GM18867 (cell line): Measurements from ENCODE around the gene EPHB1.
"Not testable (repeated sequence)": the region's sequence is repeated elsewhere in the genome, so short reads cannot be mapped to it uniquely, and the experiment has no call there.

Experiments
- ATAC-seq: cut with Tn5 transposase; IDR thresholded peaks from one replicate; pipeline ENCODE4 v1.9.1; 2021; ENCODE audit warnings: mild to moderate bottlenecking, moderate library complexity; ENCODE audit not compliant: unreplicated experiment

EPHB1 gene

DNA sequence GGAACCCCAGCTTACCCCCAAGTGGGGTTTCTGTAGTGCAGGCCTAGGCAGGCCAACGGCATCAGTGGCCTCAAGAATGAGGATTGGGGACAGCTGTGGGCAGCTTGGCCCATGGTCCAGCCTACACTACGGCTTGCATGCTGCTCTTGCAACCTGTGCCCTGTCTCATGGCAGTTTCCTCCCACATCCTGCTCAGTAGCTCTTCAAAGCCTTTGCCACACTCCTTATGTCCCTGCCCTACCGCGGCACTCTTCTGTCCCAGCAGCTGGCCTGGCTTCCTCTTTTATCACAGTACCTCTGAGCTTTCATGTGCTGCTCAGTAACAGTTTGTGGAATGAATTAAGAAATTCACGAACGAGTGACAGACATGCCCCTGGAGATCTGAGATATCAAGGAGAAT lies 431.0 kb downstream of the EPHB1 start:
- ATAC-seq = peak; percentile 66

DNA sequence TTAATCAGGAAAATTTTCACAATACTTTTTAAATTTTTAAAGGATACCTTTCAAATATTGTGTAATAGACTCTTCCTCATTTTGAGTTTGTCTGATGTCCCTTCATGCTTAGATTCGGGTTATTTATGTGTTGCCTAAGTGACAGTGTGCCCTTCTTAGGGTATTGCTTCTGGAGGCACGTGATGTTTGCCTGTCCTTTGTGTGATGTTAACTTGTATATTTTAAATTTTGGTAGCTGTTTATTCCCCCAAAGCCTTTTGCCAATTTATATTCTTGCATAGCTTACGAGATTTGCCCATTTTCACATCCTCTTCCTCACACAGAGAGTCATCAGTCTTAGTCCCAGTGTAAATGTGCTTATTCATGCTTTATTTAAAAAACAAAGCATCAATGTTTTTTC lies 433.1 kb downstream of the EPHB1 start:
- no peak for ATAC-seq

DNA sequence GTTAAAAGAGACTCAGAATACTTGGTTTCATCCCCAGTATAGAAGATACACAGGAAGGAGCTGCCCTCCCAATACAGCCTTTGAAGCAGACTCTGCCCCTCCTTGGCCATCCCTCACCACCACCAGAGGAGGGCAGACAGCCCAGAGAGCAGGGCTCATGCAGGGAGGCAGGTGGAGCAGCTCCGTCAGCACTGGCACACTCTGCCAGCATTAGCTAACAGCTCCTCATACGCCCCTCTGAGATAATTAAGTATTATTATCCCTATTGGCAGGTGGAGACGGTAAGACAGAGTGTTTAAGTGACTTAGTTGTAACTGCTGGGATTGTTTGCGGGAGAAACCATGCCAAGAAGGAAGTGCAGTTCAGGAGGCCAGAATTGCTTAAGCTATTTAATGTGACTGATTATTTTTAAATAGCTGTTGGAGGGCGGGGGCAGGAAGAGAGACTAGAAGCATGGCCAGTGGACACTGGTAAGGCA lies 434.0 kb downstream of the EPHB1 start:
- no peak for ATAC-seq

DNA sequence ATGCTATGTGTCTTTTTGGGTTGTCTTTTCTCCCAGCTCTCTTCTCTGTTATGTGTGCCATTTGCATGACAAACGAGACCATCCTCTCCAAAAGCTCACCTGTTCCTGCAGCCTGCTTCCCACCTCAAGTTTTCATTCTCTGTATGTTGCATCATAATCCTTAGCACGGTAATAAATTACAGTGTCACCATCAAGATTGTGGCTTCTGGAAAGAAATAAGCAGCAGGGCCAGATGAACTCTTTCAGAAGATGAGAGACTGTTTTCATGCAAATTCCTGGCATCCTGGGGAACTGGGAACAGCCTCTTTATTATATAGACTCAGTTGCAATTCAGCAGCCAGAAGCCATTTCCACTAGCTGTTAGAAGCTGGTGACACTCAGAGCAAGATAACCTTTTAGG lies 436.7 kb downstream of the EPHB1 start:
- ATAC-seq = no peak

DNA sequence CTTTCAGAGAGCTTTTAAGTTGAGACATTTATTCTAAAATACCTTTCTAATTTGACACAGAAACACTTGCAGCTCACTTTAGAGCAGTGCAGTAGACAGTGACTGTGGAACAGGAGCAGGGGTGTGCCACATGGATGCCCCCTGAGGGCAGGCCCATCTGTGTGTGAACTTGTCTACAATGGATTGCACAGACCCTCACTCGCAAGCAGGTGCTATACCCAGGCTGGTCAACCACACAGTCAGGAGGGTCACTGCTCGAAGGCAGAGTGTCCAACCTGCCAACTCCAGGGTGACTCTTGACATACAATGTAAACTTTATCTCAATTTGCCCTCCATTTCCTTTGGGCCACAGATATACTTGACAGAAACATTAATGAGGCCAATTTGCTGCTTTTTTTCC lies 437.2 kb downstream of the EPHB1 start:
- no peak for ATAC-seq

DNA sequence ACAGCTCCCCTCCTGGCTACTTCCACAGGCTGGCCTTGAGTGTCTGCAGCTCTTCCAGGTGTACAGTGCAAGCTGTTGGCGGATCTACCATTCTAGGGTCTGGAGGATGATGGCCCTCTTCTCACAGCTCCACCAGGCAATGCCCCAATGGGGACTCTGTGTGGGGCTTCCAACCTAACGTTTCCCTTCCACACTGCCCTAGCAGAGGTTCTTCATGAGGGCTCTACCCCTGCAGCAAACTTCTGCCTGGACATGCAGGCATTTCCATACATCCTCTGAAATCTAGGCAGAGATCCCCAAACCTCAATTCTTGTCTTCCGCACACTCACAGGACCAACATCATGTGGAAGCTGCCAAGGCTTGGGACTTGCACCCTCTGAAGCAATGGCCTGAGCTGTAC lies 438.4 kb downstream of the EPHB1 start:
- not testable (repeated sequence) for ATAC-seq

DNA sequence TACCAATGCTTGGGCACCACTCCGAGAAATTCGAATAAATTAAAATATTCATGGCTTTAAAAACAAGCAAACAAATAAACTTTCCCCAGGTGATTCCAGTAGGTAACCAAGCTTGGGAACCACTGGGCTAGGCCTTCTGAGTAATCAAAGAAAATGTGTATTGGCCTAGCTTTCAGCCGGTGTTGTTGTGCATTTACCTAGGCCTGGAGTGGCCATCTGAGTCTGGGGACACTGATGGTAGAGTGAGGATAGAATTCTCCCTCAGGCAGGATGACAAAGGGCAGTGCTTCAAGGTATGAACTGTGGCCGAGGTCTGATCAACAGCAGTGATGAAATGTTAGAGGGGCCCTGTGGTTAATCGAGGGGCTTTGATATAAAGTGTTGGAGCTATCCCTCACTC lies 440.5 kb downstream of the EPHB1 start:
- ATAC-seq = no peak

DNA sequence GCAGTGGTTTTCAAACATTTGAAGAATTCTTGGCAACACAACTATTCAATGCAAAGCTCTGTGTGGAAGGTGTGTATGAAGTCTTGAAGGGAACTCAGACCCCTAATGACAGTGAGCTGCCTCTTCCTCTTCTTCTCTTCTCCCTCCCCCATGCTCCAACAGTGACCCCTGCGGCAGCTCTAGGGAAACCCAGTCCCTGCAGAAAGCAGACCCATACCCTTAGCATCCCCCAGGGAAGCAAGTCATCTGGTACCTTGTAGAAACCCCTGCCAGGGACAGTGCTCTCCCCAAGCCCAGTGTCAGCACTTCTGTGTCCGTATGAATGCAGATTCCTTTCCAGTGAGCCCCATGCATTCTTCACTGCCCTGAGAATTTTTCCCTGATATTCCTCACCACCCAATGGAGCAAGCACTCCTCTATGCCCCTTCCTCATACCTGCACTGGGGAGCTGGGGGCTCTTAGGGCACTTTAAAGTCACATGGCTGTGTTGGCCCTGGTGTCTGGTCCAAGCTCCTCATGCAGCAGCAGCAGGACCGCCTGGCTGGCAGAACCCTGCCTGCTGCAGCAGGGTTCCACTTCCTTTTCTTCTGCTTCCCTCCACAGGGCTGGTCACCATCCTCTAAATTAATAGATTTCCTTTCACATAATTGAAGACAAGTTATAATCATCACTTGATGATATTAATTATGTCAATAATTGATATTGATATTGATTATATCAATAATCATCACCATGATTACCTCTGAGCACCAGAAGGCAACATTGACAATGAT lies 442.5 kb downstream of the EPHB1 start:
- ATAC-seq = no peak

DNA sequence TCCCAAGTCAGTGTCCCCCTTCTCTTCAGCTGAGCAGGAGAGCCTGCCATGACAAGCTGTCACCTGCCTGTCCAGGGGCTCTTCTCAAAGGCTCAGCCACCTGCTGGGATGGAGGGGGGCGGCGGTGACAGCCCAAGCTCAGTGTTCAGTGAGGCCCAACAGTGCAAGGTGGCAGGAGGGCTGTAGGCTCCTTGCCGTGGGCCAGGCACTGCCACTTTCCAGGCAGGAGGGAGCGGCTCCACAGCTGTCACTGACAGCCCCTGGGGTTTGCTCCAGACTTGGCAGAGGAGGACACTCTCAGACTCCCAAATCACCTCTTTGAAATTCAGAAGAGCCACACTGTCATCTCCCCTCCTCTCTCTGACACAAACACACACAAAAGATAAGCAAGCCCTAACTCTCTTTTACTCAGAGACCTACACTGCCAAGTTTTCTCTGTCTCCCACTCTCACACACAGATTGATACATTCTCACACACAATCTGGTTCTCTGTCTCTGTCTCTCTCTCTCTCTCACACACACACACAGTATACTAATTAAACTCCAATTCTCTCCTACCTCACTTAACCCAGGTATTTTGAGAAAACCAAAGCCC lies 443.3 kb downstream of the EPHB1 start:
- ATAC-seq = no peak

DNA sequence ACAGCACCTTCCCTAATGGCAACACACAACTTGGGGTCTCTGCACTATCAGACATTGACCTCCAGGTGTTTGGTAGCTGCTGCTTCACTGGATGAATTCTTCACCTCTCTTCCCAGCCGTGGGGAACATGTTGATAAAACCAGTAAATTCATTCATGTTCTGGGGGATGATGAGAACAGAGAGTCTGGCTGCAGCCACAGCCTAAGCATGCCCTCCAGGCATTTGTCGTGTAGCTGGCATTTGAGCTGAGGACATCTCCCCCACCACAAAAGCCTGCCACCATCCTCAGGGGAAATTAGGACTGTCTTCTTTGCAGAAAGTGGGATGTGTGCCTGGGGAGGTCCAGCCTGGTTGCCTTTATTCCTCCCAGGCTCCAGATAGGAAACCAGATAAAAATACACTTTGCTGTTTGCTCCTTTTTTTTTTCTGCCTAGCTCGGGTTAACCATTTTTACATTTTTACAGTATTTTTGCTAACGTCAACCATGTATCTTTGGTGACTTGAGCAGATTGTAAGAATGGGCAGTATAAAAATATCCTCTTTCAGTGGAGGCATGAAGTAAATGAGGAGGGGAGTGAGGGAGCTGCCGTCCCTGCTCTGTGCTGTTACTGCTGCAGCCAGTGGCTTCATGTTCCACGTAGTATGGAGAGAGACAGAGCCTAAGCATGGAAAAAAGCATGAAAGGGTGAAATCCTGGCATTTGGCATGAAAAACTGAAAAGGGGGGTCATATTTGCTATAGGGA lies 444.0 kb downstream of the EPHB1 start:
- ATAC-seq = no peak

DNA sequence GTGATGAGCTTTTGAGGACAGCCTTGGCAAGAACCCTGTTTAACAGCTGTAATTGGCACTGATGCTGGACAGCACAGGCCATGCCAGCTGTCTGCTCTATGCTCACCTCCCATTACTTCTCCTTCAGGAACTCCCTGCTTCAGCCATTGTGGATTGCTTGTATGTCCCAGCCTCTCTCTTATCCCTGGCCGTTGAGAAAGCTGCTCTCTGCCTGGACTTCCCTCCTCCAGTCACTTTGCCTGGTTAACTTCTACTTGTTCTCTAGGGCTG lies 444.5 kb downstream of the EPHB1 start:
- ATAC-seq = no peak

DNA sequence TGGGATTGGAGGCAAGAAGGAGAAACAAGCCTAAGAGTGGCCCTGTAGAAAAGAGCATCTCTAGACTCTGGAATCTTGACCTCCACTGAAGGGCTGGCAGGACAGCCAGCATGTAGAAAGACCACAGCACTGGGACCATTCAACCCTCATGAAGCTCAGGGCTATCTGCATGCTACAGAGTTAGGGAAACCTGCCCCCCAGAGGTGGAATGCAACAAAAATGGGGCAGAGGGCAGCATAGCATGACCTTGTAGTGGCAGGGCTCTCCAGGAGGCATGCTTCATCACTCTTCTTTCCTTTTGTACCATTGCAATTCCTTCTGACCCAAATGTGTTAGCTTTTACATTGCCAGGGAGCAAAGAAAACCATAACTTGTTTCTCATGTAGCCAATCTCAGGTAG lies 445.4 kb downstream of the EPHB1 start:
- ATAC-seq = peak; percentile 63

DNA sequence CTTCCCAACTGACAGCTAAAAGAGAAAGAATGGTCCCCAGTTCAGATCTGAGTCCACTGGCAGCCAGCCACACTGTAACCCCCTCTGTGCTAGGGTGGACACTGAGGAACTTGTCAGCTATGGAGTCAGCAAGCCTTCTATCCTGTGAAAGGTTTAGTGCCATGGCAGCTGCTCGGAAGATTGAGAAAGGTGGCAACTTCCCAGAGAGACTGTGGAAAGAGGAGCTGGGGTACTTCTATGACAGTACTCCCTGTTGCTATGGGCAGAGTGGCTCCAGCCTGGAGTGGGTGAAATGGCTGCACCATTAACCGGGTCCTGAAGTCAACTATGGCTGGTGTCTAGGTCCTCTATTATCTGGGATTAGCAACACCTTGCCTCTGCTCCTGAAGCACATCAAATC lies 447.2 kb downstream of the EPHB1 start:
- no peak for ATAC-seq

DNA sequence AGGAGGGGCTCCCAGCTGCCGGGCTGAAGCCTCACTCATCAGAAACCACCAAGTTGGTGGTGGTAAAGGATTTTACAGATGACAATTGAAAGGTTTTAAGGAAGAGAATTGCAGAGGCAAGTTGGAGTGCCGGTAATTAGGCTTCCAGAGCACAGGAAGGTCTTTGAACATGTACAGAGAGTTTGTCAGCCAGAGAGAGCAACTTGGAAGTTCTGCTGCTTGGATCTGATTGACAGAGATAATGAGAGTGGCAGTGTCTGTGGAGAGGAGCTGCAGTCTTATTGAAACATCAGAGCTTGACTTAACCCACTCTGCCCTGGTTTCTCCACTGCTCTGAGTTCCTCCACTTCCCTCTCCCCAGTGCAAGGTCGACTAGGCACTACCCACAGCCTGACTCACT lies 448.6 kb downstream of the EPHB1 start:
- no peak for ATAC-seq

DNA sequence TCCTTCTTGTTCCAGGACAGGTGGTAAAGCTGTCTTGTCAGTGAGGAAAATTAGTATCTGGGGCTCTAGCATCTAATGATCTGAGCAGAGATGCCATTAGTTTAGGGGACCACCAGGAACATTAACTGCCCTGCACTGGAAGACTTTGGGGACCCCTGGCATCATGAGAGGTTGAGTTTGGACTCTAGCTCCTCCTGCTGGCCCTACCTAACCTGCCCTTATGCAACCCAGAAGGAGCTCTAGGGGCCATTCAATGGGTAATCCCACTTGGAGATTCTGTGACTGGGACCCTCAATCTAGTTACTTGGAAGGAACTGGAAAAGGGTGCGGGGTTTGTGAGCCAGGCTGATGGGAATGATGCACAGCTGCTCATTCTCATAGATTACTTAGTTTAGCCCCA lies 451.0 kb downstream of the EPHB1 start:
- no peak for ATAC-seq

DNA sequence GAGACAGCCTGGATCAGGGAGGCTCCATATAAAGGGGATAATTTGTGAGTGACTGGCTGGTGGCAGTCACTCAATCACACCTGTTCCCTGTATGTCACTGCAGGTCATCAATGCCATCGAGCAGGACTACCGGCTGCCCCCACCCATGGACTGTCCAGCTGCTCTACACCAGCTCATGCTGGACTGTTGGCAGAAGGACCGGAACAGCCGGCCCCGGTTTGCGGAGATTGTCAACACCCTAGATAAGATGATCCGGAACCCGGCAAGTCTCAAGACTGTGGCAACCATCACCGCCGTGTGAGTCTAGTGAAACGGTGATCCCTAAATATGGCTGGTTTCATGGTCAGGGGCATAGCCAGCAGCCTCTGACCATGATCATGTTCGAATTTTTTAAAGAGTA lies 453.2 kb downstream of the EPHB1 start:
- no peak for ATAC-seq

DNA sequence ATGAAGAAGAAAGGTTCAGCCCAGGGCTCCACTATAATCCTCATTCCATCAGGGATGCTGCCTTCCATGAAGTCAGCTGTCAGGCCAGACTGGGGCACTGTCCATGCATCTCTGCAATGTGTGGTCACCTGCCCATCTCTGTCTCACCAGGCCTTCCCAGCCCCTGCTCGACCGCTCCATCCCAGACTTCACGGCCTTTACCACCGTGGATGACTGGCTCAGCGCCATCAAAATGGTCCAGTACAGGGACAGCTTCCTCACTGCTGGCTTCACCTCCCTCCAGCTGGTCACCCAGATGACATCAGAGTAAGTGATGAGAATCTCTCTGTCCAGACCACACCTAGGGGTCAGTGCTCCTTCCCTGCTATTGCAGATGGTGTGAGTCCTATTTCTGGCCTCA lies 454.1 kb downstream of the EPHB1 start:
- ATAC-seq = no peak

DNA sequence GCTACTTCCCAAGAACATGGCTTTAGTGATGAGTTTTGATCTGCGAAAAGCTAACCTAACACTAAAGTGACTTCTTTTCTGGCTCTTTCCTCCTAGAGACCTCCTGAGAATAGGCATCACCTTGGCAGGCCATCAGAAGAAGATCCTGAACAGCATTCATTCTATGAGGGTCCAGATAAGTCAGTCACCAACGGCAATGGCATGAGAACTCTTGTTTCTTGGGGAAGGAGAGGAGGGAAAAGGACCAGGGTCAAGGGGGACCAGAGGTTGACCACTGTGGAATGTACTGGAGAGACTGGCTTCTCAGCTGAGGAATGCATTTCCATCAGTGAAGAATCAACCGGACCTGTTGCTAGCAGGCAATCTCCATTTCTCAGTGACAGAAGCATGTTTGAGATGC lies 463.9 kb downstream of the EPHB1 start:
- no peak for ATAC-seq

DNA sequence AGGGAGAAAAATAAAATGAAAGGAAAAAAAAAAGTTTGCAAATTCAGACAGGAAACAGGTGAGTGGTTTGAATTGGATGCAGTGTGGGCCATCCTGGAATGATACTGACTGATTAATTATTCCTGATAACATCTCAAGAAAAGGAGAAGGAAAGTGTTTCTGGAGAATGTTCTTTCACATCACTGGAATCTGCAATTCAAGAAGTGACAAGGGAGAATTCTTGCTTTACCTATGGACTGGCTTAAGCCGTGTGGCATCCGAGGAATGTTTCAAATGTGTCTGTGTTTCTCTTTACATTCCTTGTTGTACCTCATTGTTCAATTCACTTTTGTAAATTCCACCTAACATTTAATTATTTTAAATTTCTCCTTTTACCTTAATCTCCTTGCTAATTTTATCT lies 465.0 kb downstream of the EPHB1 start:
- no peak for ATAC-seq

DNA sequence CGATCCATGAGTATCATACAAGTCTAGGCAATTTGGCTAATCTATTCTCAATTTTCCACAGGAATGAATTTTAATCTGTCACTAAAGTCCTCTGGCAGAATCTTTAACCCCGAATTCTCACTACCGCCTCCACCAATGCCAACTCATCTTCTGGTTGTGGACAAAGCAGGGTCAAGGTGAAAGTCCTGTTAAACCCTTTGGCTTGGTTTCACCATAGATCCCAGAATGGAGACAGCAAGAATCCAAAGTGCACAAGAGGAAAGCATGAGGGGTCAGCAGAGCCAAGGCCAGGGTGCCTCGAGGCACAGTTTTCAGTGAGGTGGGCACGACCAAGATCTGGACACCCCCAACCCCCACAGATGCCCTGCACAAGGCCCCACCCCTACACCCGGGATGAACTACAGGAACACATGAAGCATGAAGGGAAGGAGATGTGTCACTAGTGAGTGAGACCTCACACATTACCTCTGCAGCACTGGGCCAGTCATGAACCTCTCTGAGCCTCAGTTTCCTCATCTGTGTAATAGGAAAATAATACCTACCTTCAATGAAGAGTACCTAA lies 466.2 kb downstream of the EPHB1 start:
- ATAC-seq = no peak

DNA sequence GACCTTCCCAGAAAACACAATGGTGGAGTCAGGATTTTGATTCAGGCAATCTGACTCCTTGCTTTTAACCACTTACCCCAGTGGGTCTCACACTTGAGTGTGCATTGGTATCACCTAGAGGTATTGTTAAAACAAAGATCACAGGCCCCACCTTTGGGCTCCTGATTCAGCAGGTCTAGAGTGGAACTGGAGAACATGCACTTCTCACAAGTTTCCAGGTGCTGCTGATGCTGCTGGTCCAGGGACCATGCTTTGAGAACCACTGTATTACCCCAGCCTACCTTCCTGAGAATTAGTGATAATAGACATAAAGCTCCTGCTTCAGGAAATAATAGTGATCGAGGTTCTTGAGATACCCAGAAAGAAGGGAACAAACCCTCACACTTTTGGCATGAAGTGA lies 466.9 kb downstream of the EPHB1 start:
- no peak for ATAC-seq

DNA sequence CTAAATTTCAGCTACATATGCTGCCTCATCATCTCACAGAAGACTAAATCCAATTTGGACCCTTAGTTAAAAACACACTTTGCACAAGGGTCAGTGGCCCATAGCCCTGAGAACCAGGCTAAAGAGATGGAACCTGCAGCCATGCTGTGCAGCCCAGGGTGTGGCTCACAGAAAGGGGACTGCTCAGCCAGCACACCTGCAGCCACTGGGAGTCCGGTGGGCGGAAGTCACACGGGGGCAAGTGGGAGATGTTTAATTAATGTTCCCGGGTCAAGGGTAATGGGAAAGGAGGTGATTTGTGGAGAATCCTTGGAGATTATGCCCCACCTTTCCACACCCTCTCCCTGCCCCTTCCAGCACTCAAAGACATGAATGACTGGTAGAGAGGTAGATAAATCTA lies 467.4 kb downstream of the EPHB1 start:
- ATAC-seq = no peak
